ENCODE measurements around the gene FAM193B.
A peak's percentile ranks its signal among the peaks of the same experiment; 100 is the strongest.

FAM193B gene

DNA sequence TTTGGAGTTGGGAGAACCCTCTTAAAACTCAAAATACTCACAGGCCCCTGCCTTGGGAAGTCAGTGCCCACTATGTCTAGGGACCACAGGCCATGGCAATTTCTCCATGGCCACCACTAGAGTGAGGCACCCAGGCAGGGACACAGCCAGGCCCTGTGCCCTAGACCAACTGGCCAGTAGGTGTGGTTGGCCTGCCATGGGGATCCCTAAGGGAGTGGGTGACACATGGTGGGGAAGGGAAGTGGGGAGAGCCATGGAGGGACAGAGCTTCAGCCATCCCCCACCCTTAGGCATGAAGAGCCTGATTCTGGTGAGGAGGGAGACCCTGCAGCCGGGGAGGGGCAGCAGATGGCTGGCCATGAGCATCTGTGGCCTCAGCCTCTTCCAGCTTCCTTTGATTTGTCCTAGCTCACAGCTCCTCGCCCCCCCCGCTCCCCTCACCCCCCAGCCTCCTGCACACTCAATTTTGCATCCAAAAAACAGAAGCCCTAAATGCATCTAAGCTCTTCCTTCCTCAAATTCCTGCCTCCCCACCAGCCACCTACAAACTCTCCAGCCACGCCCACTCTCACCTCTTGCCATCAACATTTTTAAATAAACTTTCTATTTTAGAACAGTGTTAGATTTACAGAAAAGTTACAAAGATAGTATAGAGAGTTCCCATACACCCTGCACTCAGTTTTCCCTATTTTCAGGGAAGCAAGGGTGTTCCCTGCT lies 79.4 kb downstream of the FAM193B start:
- no peak for TF ChIP-seq CTCF (conservative IDR thresholded peaks at IDR 0.05; ENCODE audit: low read depth, low read length)
- no peak overlapping the region for H3K4me3 ChIP-seq (ENCODE audit: low read depth, low read length)
- DNase-seq (ENCODE audit: low read depth), result peak; percentile 19

GRCh38 chr5:177474002-177474476 lies 80.3 kb downstream of the FAM193B start:
- DNase-seq (ENCODE audit: low read depth), result no peak
- no peak for TF ChIP-seq CTCF (conservative IDR thresholded peaks at IDR 0.05; ENCODE audit: low read depth, low read length)
- peak overlapping the region; percentile 83 for H3K4me3 ChIP-seq (ENCODE audit: low read depth, low read length)

DNA sequence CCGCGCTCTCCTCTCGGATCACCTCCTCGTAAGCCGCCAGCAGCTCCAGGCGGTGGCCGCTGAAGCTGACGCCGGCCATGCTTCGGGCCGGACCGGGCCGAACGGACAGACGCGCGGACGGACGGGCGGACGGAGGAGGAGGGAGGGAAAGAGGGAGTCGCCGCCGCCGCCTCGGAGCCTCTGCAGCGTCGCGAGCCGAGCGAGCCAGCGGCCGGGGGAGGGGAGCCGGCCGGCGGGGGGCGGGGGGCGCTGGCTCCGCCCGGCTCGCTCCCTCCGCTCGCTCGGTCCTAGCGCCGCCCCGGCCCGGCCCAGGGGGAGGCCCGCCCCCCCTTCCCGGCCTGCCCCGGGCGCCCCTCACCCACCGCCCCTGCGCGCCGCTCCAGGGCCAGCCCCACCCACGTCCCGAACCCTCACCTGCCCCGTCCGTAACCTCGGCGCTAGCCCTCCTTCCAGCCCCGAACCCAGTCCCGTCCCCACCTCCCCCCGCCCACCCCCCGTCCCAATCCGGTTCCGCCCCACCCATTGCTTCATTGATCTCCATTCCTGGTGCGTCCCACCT lies 80.8 kb downstream of the FAM193B start, which contains the start of gene DBN1:
DBN1 (minus strand) TSS at position 192 of the 559 bp plus-strand sequence; CDS start at position 79, 113 bp downstream.
- peak; percentile 60 for DNase-seq (ENCODE audit: low read depth)

GRCh38 chr5:177472460-177473442 lies 81.6 kb downstream of the FAM193B start:
- TF ChIP-seq CTCF (conservative IDR thresholded peaks at IDR 0.05; ENCODE audit: low read depth, low read length), result no peak
- no peak for DNase-seq (ENCODE audit: low read depth)

More for the DNA sequence above, 80.8 kb downstream of the FAM193B start, which contains the start of gene DBN1:
- H3K4me3 ChIP-seq (ENCODE audit: low read depth, low read length), result peak within 1 kb of the TSS; percentile 83
- no peak for TF ChIP-seq CTCF (conservative IDR thresholded peaks at IDR 0.05; ENCODE audit: low read depth, low read length)

GRCh38 chr5:177471610-177472356 lies 82.6 kb downstream of the FAM193B start:
- peak; percentile 58 for DNase-seq (ENCODE audit: low read depth)
- H3K4me3 ChIP-seq (ENCODE audit: low read depth, low read length), result peak overlapping the region; percentile 83
- no peak for TF ChIP-seq CTCF (conservative IDR thresholded peaks at IDR 0.05; ENCODE audit: low read depth, low read length)

More at GRCh38 chr5:177472460-177473442, 81.6 kb downstream of the FAM193B start:
- H3K4me3 ChIP-seq (ENCODE audit: low read depth, low read length), result peak overlapping the region; percentile 83

Measured in choroid plexus epithelial cell (primary cell).